Measurements from ENCODE around the gene UBA7.

The UBA7 gene

DNA sequence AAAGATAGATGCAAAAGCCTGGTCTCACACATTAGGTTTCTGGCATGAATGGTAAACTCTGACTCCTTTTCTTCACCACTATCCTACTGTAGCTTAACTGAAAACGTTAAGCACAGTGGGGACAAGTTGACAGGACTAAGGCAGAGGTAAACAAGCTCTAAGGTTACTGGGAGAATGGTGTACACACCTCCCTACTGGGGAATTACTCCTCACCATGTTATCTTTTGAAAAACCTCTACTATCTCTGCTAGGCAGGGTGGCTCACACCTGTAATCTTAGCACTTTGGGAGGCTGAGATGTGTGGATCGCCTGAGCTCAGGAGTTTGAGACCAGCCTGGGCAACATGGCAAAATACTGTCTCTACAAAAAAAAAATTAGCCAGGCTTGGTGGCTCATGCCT, 56.6 kb downstream of the UBA7 start:
- H3K4me1 ChIP-seq (ENCODE audit: insufficient read depth, low read length): 0 out of 2 replicates have a peak, but pooled peaks cover 3% of the 10 kb centered on the region
- H3K9me3 ChIP-seq (ENCODE audit: control insufficient read depth, insufficient read depth, low read length): no peaks in the 10 kb centered on the region
- H3K36me3 ChIP-seq (ENCODE audit: insufficient read depth, low read length): no peaks in the 10 kb centered on the region
- H3K9ac ChIP-seq (ENCODE audit: low read depth, low read length): no peak overlapping the region

DNA sequence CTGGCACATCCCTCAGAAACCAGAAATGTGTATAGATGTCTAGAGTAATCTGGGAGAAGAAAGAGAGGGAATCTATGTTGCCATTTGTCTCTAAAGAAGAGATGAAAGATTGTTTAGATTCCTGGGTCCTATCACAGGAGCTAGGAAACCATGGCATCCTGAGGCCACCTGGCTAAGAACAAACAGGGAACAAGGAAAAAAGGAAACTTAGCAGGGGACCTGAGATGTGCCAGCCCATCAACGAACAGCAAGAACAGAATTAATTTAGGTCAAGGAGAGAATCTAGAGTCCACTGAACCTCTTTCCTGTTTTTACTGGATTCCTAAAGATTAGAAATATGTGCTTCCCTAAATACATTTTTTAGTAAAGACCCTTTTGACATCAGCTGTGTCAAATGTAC, 57.7 kb downstream of the UBA7 start:
- no peaks in the 10 kb centered on the region for H3K36me3 ChIP-seq (ENCODE audit: insufficient read depth, low read length)
- 0 out of 2 replicates have a peak, but pooled peaks cover 3% of the 10 kb centered on the region for H3K4me1 ChIP-seq (ENCODE audit: insufficient read depth, low read length)
- H3K9ac ChIP-seq (ENCODE audit: low read depth, low read length): no peak overlapping the region
- H3K9me3 ChIP-seq (ENCODE audit: control insufficient read depth, insufficient read depth, low read length): no peaks in the 10 kb centered on the region
